Sigmoid colon (tissue), 4 donors: ENCODE results near the gene THBD.

Experiments used
- EP300 ChIP-seq, 4 donors: sonication (generic); formaldehyde crosslinking; IDR thresholded peaks; one replicate each; pipeline ENCODE4 v1.6.1; 2017; ENCODE audit warnings: antibody characterized with exemption in 4 of 4
- POLR2A ChIP-seq, 2 donors: fragments of 450-650 bp; IDR thresholded peaks; one replicate each; pipeline ENCODE4 v1.6.1; 2016; ENCODE audit warnings: antibody characterized with exemption in 2 of 2, mild to moderate bottlenecking in 2 of 2, moderate library complexity in 2 of 2
- POLR2AphosphoS5 ChIP-seq, 4 donors: sonication (generic); formaldehyde crosslinking; IDR thresholded peaks; one replicate each; pipeline ENCODE4 v1.6.1; 2017; ENCODE audit warnings: antibody characterized with exemption in 4 of 4
- TF ChIP-seq, protein P1 (sequence below), 4 experiments: fragments of 450-650 bp in 3 of 4; fragments of 200-600 bp in 1 of 4; IDR thresholded peaks; one replicate each; pipeline ENCODE4 v1.5.1; 2016 to 2019; ENCODE audit warnings: antibody characterized with exemption in 4 of 4, mild to moderate bottlenecking in 3 of 4, moderate library complexity in 2 of 4

DNA sequence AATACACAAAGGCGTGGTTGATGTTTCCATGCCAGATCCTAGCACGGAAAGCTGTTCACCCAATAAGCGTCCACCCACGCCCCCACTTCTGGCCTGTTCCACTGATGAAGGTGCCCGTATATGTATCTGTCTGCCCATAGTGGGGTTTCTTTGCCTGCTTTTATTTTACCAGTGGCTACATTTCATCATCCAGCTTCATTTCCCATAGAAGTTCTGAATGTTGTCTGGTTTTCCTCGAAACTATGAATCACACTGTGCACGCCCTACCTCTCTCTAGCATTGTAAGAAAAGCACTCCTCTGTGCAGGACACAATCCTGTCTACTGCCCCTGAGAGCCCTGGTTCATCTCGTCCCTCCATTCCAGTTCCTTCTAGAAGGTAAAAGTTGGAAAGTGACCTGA is 45.5 kb upstream of the THBD start:
- no peak for TF ChIP-seq POLR2A (IDR thresholded peaks at IDR 0.05)
- TF ChIP-seq, protein P1, sequence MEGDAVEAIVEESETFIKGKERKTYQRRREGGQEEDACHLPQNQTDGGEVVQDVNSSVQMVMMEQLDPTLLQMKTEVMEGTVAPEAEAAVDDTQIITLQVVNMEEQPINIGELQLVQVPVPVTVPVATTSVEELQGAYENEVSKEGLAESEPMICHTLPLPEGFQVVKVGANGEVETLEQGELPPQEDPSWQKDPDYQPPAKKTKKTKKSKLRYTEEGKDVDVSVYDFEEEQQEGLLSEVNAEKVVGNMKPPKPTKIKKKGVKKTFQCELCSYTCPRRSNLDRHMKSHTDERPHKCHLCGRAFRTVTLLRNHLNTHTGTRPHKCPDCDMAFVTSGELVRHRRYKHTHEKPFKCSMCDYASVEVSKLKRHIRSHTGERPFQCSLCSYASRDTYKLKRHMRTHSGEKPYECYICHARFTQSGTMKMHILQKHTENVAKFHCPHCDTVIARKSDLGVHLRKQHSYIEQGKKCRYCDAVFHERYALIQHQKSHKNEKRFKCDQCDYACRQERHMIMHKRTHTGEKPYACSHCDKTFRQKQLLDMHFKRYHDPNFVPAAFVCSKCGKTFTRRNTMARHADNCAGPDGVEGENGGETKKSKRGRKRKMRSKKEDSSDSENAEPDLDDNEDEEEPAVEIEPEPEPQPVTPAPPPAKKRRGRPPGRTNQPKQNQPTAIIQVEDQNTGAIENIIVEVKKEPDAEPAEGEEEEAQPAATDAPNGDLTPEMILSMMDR (IDR thresholded peaks at IDR 0.05): no peak
- no peak for TF ChIP-seq POLR2AphosphoS5 (IDR thresholded peaks at IDR 0.05)
- no peak for TF ChIP-seq EP300 (IDR thresholded peaks at IDR 0.05)
